ENCODE data around the gene EREG.

GRCh38 chr4:74418063-74418670 is 53.2 kb downstream of the EREG start:
- TF ChIP-seq CTCF (IDR thresholded peaks at IDR 0.05) (no peak), POLR2A (IDR thresholded peaks at IDR 0.05; ENCODE audit: low read length) (no peak), REST (IDR thresholded peaks at IDR 0.05) (no peak), ZFP36 (IDR thresholded peaks at IDR 0.05; ENCODE audit: borderline replicate concordance, partially characterized antibody) (no peak), SMC3 (IDR thresholded peaks at IDR 0.05) (no peak), MAZ (IDR thresholded peaks at IDR 0.05; ENCODE audit: borderline replicate concordance, low read depth, low read length) (no peak)

All from A549 (cell line).